ENCODE data around the gene ENDOV. TPM values are rescaled to one million over a fixed set of nuclear protein-coding genes. Genes with fewer than 3 reads are reported as not detected.
A peak's percentile ranks its signal among the peaks of the same experiment; 100 is the strongest.
"Not testable (repeated sequence)": the region's sequence is repeated elsewhere in the genome, so short reads cannot be mapped to it uniquely, and the experiment has no call there.

Gene ENDOV
- total RNA-seq, 8 experiments from 2014 or later = 15.9 to 36.0 (median 21.3) TPM

DNA sequence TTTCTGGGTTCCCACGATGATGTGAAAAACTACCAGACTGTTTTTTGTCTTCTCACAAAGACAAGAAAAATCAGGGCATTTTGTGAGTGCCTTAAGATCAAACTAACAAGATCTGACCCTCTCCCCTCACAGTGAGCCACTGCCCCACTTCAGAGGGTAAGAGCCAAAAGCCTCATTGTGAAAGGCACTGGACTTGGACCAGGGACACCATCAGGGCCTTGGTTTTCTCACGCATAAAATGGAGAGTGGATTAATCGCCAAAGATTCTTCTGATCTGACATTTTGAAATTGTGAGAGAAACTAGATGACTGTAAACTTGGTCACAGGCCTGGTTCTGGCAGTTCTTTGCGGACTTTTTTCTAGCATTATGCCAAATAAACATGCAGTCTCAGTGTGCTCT, 21.0 kb upstream of the ENDOV start:
- in situ Hi-C loops (cut with MboI; ENCODE audit: low pct_unique_long_range_greater_than_20kb in 2 of 9, low sequenced_read_pairs in 9 of 9, unreplicated experiment in 9 of 9) = no loop called here
- 33 to 100% (median 79%) methylated on average over 1 to 4 of the region's 4 CpGs; no CpG with 5 or more reads in 2 of the 10 experiments for WGBS, 10 experiments

DNA sequence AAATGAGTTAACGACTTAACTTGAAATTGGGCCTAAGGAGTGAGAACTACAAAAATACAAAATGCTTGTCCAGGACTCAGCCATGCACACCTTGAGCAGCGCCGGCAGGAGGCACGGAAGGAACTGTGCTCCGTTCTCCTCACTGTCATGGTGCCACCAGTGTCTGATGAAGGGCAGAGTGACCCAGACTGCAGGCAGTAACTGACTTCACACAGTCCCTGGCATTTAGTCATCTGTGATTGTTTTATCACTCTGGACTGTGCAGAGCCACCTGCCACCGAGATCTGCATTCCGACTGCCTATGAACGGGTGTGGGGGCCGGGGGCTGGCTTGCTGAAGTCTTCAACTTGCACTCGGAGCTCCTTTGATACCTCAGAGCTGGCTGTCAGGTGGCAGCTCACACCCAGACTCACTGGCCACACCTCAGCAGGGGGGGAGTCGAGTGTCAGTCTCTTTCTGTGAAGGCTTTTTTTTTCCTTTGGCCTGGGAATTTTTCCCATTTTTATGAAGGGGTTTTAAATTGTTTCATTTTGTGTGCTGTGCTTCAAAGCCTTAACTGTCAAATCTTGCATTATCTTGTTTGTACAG, 20.2 kb upstream of the ENDOV start:
- no peaks in the 10 kb centered on the region for H3K4me1 ChIP-seq (replicated peaks in 1 of 2)
- 60 to 100% (median 83%) methylated on average over 1 to 4 of the region's 11 CpGs; no CpG with 5 or more reads in 3 of the 10 experiments for WGBS, 10 experiments
- ATAC-seq (replicated peaks in 6 of 8) = peak in 1 of 8 experiments; percentile 27
- no peak overlapping the region for H3K27ac ChIP-seq
- in situ Hi-C loops (cut with MboI; ENCODE audit: low pct_unique_long_range_greater_than_20kb in 2 of 9, low sequenced_read_pairs in 9 of 9, unreplicated experiment in 9 of 9) = no loop called here
- H3K4me3 ChIP-seq = no peak overlapping the region

More for the DNA sequence above, 21.0 kb upstream of the ENDOV start:
- H3K27ac ChIP-seq = no peak overlapping the region
- H3K4me3 ChIP-seq = no peak overlapping the region
- ATAC-seq (replicated peaks in 6 of 8) = no peak
- H3K4me1 ChIP-seq (replicated peaks in 1 of 2) = no peaks in the 10 kb centered on the region

- peak in 4 of 8 experiments; percentile 13 to 46 (median 38) for ATAC-seq (replicated peaks in 6 of 8)
These were observed 19.4 kb upstream of the ENDOV start for GRCh38 chr17:80395402-80396151.

DNA sequence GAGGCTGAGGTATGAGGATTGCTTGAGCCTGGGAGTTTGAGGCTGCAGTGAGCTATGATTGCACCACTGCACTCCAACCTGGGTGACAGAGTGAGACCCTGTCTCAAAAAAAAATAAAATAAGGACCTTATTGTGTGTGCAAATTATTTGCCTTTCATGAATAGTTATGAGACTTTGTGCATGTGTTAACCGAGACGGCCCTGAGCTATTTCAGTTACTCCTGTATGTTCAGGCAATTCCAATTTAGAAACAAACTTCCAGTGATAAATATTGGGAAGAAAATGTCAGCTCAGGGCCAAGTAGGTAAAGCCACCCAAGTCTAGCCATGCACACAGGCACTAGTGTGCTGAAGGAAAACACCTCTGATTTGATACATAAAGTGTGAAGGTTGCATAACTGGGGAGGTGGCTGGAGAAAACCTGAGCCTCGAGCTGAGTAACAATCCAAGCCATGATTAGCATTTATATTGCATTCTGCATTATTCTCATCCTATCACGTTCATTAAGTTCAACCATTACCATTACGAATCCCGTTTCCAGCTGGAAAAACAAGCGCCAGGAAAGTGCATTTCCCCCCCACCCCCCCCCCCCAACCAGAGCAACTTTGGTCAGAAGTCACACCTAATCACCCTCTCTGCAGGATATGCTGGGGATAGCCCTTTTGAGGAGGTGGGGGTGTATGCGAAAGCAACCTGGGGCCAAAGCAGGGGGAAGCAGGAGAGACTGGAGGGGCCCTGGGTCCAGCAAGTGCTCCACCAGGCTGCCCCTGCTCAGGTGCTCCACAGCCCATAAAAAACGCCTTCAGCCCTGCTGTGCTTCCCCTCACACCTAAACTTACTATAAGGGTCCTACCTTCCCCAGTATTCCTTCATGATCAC, 18.6 kb upstream of the ENDOV start:
- WGBS, 10 experiments = 0 to 100% (median 67%) methylated on average over 1 to 5 of the region's 9 CpGs; no CpG with 5 or more reads in 2 of the 10 experiments
- Histone ChIP-seq H3K4me1 (replicated peaks in 1 of 2) (no peaks in the 10 kb centered on the region), H3K27ac (no peak overlapping the region), H3K4me3 (no peak overlapping the region)
- in situ Hi-C loops (cut with MboI; ENCODE audit: low pct_unique_long_range_greater_than_20kb in 2 of 9, low sequenced_read_pairs in 9 of 9, unreplicated experiment in 9 of 9) = no loop called here
- peak in 3 of 8 experiments; percentile 86 to 94 (median 92) for ATAC-seq (replicated peaks in 6 of 8)

More at GRCh38 chr17:80395402-80396151, 19.4 kb upstream of the ENDOV start:
- no peak overlapping the region for H3K27ac ChIP-seq
- H3K4me3 ChIP-seq = no peak overlapping the region
- in situ Hi-C loops (cut with MboI; ENCODE audit: low pct_unique_long_range_greater_than_20kb in 2 of 9, low sequenced_read_pairs in 9 of 9, unreplicated experiment in 9 of 9) = no loop called here
- 60 to 100% (median 85%) methylated on average over 1 to 6 of the region's 15 CpGs; no CpG with 5 or more reads in 3 of the 10 experiments for WGBS, 10 experiments
- H3K4me1 ChIP-seq (replicated peaks in 1 of 2) = no peaks in the 10 kb centered on the region

- WGBS, 10 experiments = 80 to 100% (median 100%) methylated on average over 1 to 2 of the region's 6 CpGs; no CpG with 5 or more reads in 5 of the 10 experiments
- peak in 1 of 8 experiments; percentile 2 for ATAC-seq (replicated peaks in 6 of 8)
- in situ Hi-C loops (cut with MboI; ENCODE audit: low pct_unique_long_range_greater_than_20kb in 2 of 9, low sequenced_read_pairs in 9 of 9, unreplicated experiment in 9 of 9) = no loop called here
- H3K4me3 ChIP-seq = no peak overlapping the region
- no peak overlapping the region for H3K27ac ChIP-seq
- no peaks in the 10 kb centered on the region for H3K4me1 ChIP-seq (replicated peaks in 1 of 2)
These were observed 18.0 kb upstream of the ENDOV start for GRCh38 chr17:80397034-80397387.

DNA sequence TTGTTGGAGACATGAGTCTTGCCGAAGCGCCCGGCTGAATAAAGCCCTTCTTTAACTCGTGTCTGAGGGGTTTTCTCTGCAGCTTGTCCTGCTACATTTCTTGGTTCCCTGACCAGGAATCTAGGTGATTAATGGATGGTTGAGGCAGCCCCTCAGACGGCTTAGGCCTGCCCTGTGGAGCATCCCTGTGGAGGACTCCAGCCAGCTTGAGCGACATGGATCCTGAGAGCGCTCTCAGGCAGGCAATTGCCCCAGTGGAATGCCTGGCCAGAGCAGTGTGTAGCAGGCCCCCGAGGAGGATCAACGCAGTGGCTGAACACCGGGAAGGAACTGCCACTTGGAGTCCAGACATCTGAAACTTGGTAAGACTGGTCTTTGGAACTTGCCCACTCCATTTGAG, 17.3 kb upstream of the ENDOV start:
- in situ Hi-C loops (cut with MboI; ENCODE audit: low pct_unique_long_range_greater_than_20kb in 2 of 9, low sequenced_read_pairs in 9 of 9, unreplicated experiment in 9 of 9) = no loop called here
- Histone ChIP-seq H3K4me3 (no peak overlapping the region), H3K27ac (no peak overlapping the region), H3K4me1 (replicated peaks in 1 of 2) (no peaks in the 10 kb centered on the region)
- 87 to 89% methylated on average over 3 to 7 of the region's 10 CpGs; no CpG with 5 or more reads in 8 of the 10 experiments for WGBS, 10 experiments
- no peak for ATAC-seq (replicated peaks in 6 of 8)

DNA sequence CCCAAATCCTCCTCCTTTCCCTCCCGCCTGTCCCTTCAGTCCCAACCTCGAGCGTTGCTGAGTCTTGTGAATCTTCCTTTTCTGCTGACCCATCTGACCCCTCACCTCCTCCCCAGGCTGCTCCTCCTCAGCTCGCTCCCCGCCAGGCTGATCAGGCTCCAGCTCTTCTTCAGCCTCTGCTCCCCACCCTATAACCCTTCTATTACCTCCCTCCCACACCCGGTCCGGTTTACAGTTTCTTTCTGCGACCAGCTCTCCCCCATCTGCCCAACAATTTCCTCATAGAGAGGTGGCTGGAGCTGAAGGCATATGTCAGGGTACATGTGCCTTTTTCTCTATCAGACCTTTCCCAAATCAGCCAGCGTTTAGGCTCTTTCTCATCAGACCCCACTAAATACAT, 13.9 kb upstream of the ENDOV start:
- H3K27ac ChIP-seq; in situ Hi-C loops (cut with MboI; ENCODE audit: low pct_unique_long_range_greater_than_20kb in 2 of 9, low sequenced_read_pairs in 9 of 9, unreplicated experiment in 9 of 9); ATAC-seq (replicated peaks in 6 of 8); H3K4me1 ChIP-seq (replicated peaks in 1 of 2); H3K4me3 ChIP-seq: not testable (repeated sequence)
- WGBS, 10 experiments = 58 to 81% (median 80%) methylated on average over 3 to 5 of the region's 9 CpGs; no CpG with 5 or more reads in 7 of the 10 experiments

DNA sequence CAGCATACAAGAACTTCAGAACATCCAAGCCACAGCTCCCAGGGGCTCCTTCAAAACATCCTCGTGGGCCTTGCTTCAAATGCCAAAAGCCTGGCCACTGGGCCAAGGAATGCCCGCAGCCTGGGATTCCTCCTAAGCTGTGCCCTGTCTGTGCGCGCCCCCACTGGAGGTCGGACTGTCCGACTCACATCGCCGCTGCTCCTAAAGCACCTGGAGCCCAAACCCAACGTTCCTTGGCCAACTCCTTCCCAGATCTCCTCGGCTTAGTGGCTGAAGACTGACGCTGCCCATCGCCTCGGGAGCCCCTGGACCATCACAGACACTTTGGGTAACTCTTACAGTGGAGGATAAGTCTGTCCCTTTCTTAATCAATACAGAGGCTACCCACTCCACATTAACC, 12.9 kb upstream of the ENDOV start:
- ATAC-seq (replicated peaks in 6 of 8); in situ Hi-C loops (cut with MboI; ENCODE audit: low pct_unique_long_range_greater_than_20kb in 2 of 9, low sequenced_read_pairs in 9 of 9, unreplicated experiment in 9 of 9); H3K4me3 ChIP-seq; H3K27ac ChIP-seq; H3K4me1 ChIP-seq (replicated peaks in 1 of 2): not testable (repeated sequence)
- WGBS, 10 experiments = 91 to 97% (median 92%) methylated on average over 6 to 10 of the region's 13 CpGs; no CpG with 5 or more reads in 7 of the 10 experiments

- in situ Hi-C loops (cut with MboI; ENCODE audit: low pct_unique_long_range_greater_than_20kb in 2 of 9, low sequenced_read_pairs in 9 of 9, unreplicated experiment in 9 of 9) = no loop called here
- ATAC-seq (replicated peaks in 6 of 8) = peak in 4 of 8 experiments; percentile 35 to 99 (median 81)
- Histone ChIP-seq H3K4me3 (no peak overlapping the region), H3K27ac (no peak overlapping the region), H3K4me1 (replicated peaks in 1 of 2) (no peaks in the 10 kb centered on the region)
- 31 to 100% (median 69%) methylated on average over 1 to 4 of the region's 4 CpGs; no CpG with 5 or more reads in 3 of the 10 experiments for WGBS, 10 experiments
These were observed 12.0 kb upstream of the ENDOV start for GRCh38 chr17:80402959-80403358.

GRCh38 chr17:80406146-80406545, 8.8 kb upstream of the ENDOV start:
- ATAC-seq (replicated peaks in 6 of 8) = no peak

GRCh38 chr17:80407917-80408316, 7.0 kb upstream of the ENDOV start:
- H3K4me1 ChIP-seq (replicated peaks in 1 of 2); ATAC-seq (replicated peaks in 6 of 8); H3K27ac ChIP-seq; in situ Hi-C loops (cut with MboI; ENCODE audit: low pct_unique_long_range_greater_than_20kb in 2 of 9, low sequenced_read_pairs in 9 of 9, unreplicated experiment in 9 of 9); H3K4me3 ChIP-seq: not testable (repeated sequence)
- WGBS, 10 experiments = 65 to 100% (median 78%) methylated on average over 1 to 5 of the region's 5 CpGs; no CpG with 5 or more reads in 2 of the 10 experiments

More at GRCh38 chr17:80406146-80406545, 8.8 kb upstream of the ENDOV start:
- H3K4me1 ChIP-seq (replicated peaks in 1 of 2) = no peaks in the 10 kb centered on the region
- no peak overlapping the region for H3K4me3 ChIP-seq
- H3K27ac ChIP-seq = no peak overlapping the region
- in situ Hi-C loops (cut with MboI; ENCODE audit: low pct_unique_long_range_greater_than_20kb in 2 of 9, low sequenced_read_pairs in 9 of 9, unreplicated experiment in 9 of 9) = no loop called here
- WGBS, 10 experiments = 58 to 94% (median 83%) methylated on average over 2 to 8 of the region's 8 CpGs; no CpG with 5 or more reads in 1 of the 10 experiments

DNA sequence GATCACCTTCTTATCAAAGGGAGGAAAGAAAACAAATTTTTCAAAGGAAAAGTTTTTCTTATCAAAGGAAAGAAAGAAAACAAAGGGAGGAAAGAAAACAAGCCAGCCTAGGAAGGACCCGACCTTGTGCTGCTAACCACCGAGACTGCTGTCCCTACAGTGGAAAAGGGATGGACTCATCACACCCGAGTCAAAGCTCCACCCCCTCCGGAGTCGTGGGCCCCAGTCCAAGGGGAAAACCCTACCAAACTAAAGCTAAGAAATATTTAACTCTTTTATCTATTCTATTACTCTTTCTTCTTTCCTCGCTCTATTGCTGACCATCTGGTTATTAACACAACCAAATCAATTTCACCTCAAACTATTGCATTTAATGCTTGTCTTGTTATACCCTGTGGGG, 6.1 kb upstream of the ENDOV start:
- 10 to 67% (median 38%) methylated on average over 1 to 6 of the region's 6 CpGs; no CpG with 5 or more reads in 3 of the 10 experiments for WGBS, 10 experiments
- Histone ChIP-seq H3K27ac (no peak overlapping the region), H3K4me1 (replicated peaks in 1 of 2) (peaks cover 3 to 6% of the 10 kb centered on the region in 2 donors), H3K4me3 (no peak overlapping the region)
- no peak for ATAC-seq (replicated peaks in 6 of 8)
- in situ Hi-C loops (cut with MboI; ENCODE audit: low pct_unique_long_range_greater_than_20kb in 2 of 9, low sequenced_read_pairs in 9 of 9, unreplicated experiment in 9 of 9) = no loop called here
